Transverse colon (tissue), 4 donors: ENCODE data around the gene LRBA. TPM values are rescaled to one million over a fixed set of nuclear protein-coding genes. Genes with fewer than 3 reads are reported as not detected.

Experiments
- DNase-seq: peaks from one replicate; pipeline ENCODE4 v3.0.0-alpha.2; 2019
- H3K27ac ChIP-seq, 4 donors: fragments of 200-600 bp; sonication (generic); 2 replicates each; pipeline ENCODE4 v1.5.1; 2016 to 2018; ENCODE audit warnings: inconsistent platforms in 4 of 4
- H3K27me3 ChIP-seq: fragments of 200-600 bp; sonication (generic); 2 replicates; pipeline ENCODE4 v1.5.1; 2017; ENCODE audit warnings: inconsistent platforms
- H3K36me3 ChIP-seq, 4 donors: fragments of 200-600 bp; sonication (generic); 2 replicates each; pipeline ENCODE4 v1.5.1; 2017 to 2019; ENCODE audit warnings: inconsistent platforms in 4 of 4
- H3K4me1 ChIP-seq, 4 donors: fragments of 200-600 bp; sonication (generic); 2 replicates each; pipeline ENCODE4 v1.5.1; 2017 to 2020; ENCODE audit warnings: inconsistent platforms in 4 of 4
- H3K4me3 ChIP-seq, 4 donors: fragments of 200-600 bp; sonication (generic); 1 replicate in 1 of 4; 2 replicates in 3 of 4; pipeline versions ENCODE4 v1.5.1 to v1.6.1; 2017 to 2019; ENCODE audit warnings: inconsistent platforms in 4 of 4
- H3K9me3 ChIP-seq, 2 donors: fragments of 200-600 bp; sonication (generic); 2 replicates each; pipeline ENCODE4 v1.5.1; 2017 to 2019; ENCODE audit warnings: inconsistent platforms in 2 of 2
- CTCF ChIP-seq, 5 experiments: fragments of 200-600 bp in 3 of 5; fragments of 450-650 bp in 2 of 5; sonication (generic) in 3 of 5; IDR thresholded peaks; 1 replicate in 2 of 5; 2 replicates in 3 of 5; pipeline ENCODE4 v1.5.1; 2016 to 2017; ENCODE audit warnings: antibody characterized with exemption in 5 of 5, inconsistent platforms in 3 of 5, mild to moderate bottlenecking in 2 of 5, moderate library complexity in 1 of 5
- EP300 ChIP-seq: sonication (generic); formaldehyde crosslinking; IDR thresholded peaks from one replicate; pipeline ENCODE4 v1.6.1; 2017; ENCODE audit warnings: antibody characterized with exemption, low read depth
- POLR2A ChIP-seq: fragments of 450-650 bp; IDR thresholded peaks from one replicate; pipeline ENCODE4 v1.6.1; 2016; ENCODE audit warnings: antibody characterized with exemption, mild to moderate bottlenecking, moderate library complexity
- POLR2AphosphoS5 ChIP-seq, 3 donors: sonication (generic); formaldehyde crosslinking; IDR thresholded peaks; one replicate each; pipeline ENCODE4 v1.6.1; 2016; ENCODE audit warnings: antibody characterized with exemption in 3 of 3
- WGBS, 2 donors: methylation state at CpG; one replicate each; pipeline ENCODE4 v1.1.5; 2018; ENCODE audit warnings: low coverage in 1 of 2; 5-methylcytosine and 5-hydroxymethylcytosine counted together
- in situ Hi-C, 4 donors: fragments of 200-750 bp; cut with MboI; loops; one replicate each; pipeline versions ENCODE4 v1.15.0 to v1.15.1; 2017; ENCODE audit warnings: low sequenced_read_pairs in 3 of 4, low pct_ligation_motif_present in 1 of 4, low pct_unique_long_range_greater_than_20kb in 1 of 4
- intact Hi-C: fragments of 100-400 bp; cut with DNase I; formaldehyde crosslinking; loops from one replicate; pipeline ENCODE4 v1.15.1; 2023; ENCODE audit warnings: low total_unique reads
- total RNA-seq, 4 donors: library from RNA; depleted of rRNA; stranded (reverse); fragments of >200 nt; gene quantifications; one replicate each; pipeline ENCODE4 v1.1.0, GENCODE V29; 2016

Gene LRBA
- total RNA-seq, 4 donors from 2014 or later = 82.7 to 125 (median 112) TPM

- H3K4me1 ChIP-seq = no peaks in the 10 kb centered on the region
- H3K36me3 ChIP-seq = peaks cover 0 to 38% (median 12%) of the 10 kb centered on the region in 4 donors
- 93 to 98% methylated on average over 1 of the region's 1 CpG for WGBS, 2 donors
- no peak overlapping the region for H3K4me3 ChIP-seq
- H3K27me3 ChIP-seq = no peaks in the 10 kb centered on the region
- H3K27ac ChIP-seq = no peak overlapping the region
- H3K9me3 ChIP-seq = peaks cover 0 to 5% of the 10 kb centered on the region in 2 donors
- in situ Hi-C loops = no loop called here
- intact Hi-C loops = no loop called here
- DNase-seq = no peak
- TF ChIP-seq POLR2AphosphoS5 (IDR thresholded peaks at IDR 0.05) = no peak
- no peak for TF ChIP-seq POLR2A
- no peak for TF ChIP-seq EP300
- no peak for TF ChIP-seq CTCF (IDR thresholded peaks at IDR 0.05)
These were observed 103.8 kb downstream of the LRBA start for GRCh38 chr4:150911326-150911725.

- WGBS, 2 donors = 73 to 87% methylated on average over 3 of the region's 3 CpGs
- H3K9me3 ChIP-seq = peaks cover 0 to 5% of the 10 kb centered on the region in 2 donors
- intact Hi-C loops (no loop called here), in situ Hi-C loops (no loop called here)
- TF ChIP-seq EP300 = no peak
- TF ChIP-seq POLR2AphosphoS5 (IDR thresholded peaks at IDR 0.05) = no peak
- no peak for TF ChIP-seq POLR2A
- no peak for TF ChIP-seq CTCF (IDR thresholded peaks at IDR 0.05)
- no peaks in the 10 kb centered on the region for H3K27me3 ChIP-seq
- no peak overlapping the region for H3K27ac ChIP-seq
- H3K36me3 ChIP-seq = peaks cover 0 to 32% (median 14%) of the 10 kb centered on the region in 4 donors
- DNase-seq = no peak
- H3K4me1 ChIP-seq = no peaks in the 10 kb centered on the region
- no peak overlapping the region for H3K4me3 ChIP-seq
These were observed 106.0 kb downstream of the LRBA start for GRCh38 chr4:150909116-150909515.

GRCh38 chr4:150906987-150907633 is 108.0 kb downstream of the LRBA start:
- peaks cover 0 to 17% (median 8%) of the 10 kb centered on the region in 4 donors for H3K36me3 ChIP-seq
- TF ChIP-seq POLR2A (no peak), EP300 (no peak), CTCF (IDR thresholded peaks at IDR 0.05) (no peak), POLR2AphosphoS5 (IDR thresholded peaks at IDR 0.05) (no peak)
- DNase-seq = no peak

GRCh38 chr4:150904671-150905070 is 110.4 kb downstream of the LRBA start:
- no peak for TF ChIP-seq CTCF (IDR thresholded peaks at IDR 0.05)
- TF ChIP-seq POLR2A = no peak
- intact Hi-C loops = no loop called here
- no peaks in the 10 kb centered on the region for H3K9me3 ChIP-seq

More at GRCh38 chr4:150906987-150907633, 108.0 kb downstream of the LRBA start:
- H3K27ac ChIP-seq = no peak overlapping the region
- no peaks in the 10 kb centered on the region for H3K27me3 ChIP-seq
- intact Hi-C loops = no loop called here
- H3K9me3 ChIP-seq = peaks cover 0 to 5% of the 10 kb centered on the region in 2 donors
- H3K4me1 ChIP-seq = no peaks in the 10 kb centered on the region
- in situ Hi-C loops = no loop called here
- 58 to 100% methylated on average over 1 to 3 of the region's 3 CpGs for WGBS, 2 donors
- no peak overlapping the region for H3K4me3 ChIP-seq

More at GRCh38 chr4:150904671-150905070, 110.4 kb downstream of the LRBA start:
- Histone ChIP-seq H3K4me3 (no peak overlapping the region), H3K4me1 (no peaks in the 10 kb centered on the region), H3K27me3 (no peaks in the 10 kb centered on the region), H3K27ac (no peak overlapping the region), H3K36me3 (peaks cover 0 to 16% (median 4%) of the 10 kb centered on the region in 4 donors)
- WGBS, 2 donors = 85 to 87% methylated on average over 3 of the region's 3 CpGs
- in situ Hi-C loops = no loop called here
- no peak for DNase-seq
